GM18867 (cell line): ENCODE measurements around the gene ZNF423.

Experiments used
- ATAC-seq: cut with Tn5 transposase; IDR thresholded peaks from one replicate; pipeline ENCODE4 v1.9.1; 2021; ENCODE audit warnings: mild to moderate bottlenecking, moderate library complexity; ENCODE audit not compliant: unreplicated experiment

The ZNF423 gene

GRCh38 chr16:49788986-49789385 is 66.9 kb downstream of the ZNF423 start:
- ATAC-seq = no peak

GRCh38 chr16:49788572-49788971 is 67.3 kb downstream of the ZNF423 start:
- ATAC-seq = no peak

GRCh38 chr16:49786926-49787557 is 68.9 kb downstream of the ZNF423 start:
- ATAC-seq = no peak

- no peak for ATAC-seq
Observed at GRCh38 chr16:49785970-49786369, 69.9 kb downstream of the ZNF423 start.

- no peak for ATAC-seq
Observed at GRCh38 chr16:49782405-49782804, 73.5 kb downstream of the ZNF423 start.

GRCh38 chr16:49781401-49781800 is 74.5 kb downstream of the ZNF423 start:
- ATAC-seq = no peak

- ATAC-seq = no peak
Observed at GRCh38 chr16:49780433-49780832, 75.5 kb downstream of the ZNF423 start.

GRCh38 chr16:49779979-49780378 is 75.9 kb downstream of the ZNF423 start:
- ATAC-seq = no peak

GRCh38 chr16:49778202-49778930 is 77.5 kb downstream of the ZNF423 start:
- ATAC-seq = no peak

- ATAC-seq = no peak
Observed at GRCh38 chr16:49776734-49777133, 79.2 kb downstream of the ZNF423 start.

GRCh38 chr16:49776085-49776595 is 79.8 kb downstream of the ZNF423 start:
- ATAC-seq = no peak

GRCh38 chr16:49775581-49775980 is 80.3 kb downstream of the ZNF423 start:
- no peak for ATAC-seq

- ATAC-seq = no peak
Observed at GRCh38 chr16:49775018-49775417, 80.9 kb downstream of the ZNF423 start.

GRCh38 chr16:49773534-49774475 is 82.1 kb downstream of the ZNF423 start:
- ATAC-seq = no peak

- no peak for ATAC-seq
Observed at GRCh38 chr16:49767998-49768397, 87.9 kb downstream of the ZNF423 start.

GRCh38 chr16:49767414-49767813 is 88.5 kb downstream of the ZNF423 start:
- no peak for ATAC-seq

GRCh38 chr16:49766225-49766624 is 89.7 kb downstream of the ZNF423 start:
- no peak for ATAC-seq

- ATAC-seq = no peak
Observed at GRCh38 chr16:49763826-49764225, 92.1 kb downstream of the ZNF423 start.

- no peak for ATAC-seq
Observed at GRCh38 chr16:49760815-49761214, 95.1 kb downstream of the ZNF423 start.

GRCh38 chr16:49757559-49758069 is 98.3 kb downstream of the ZNF423 start:
- ATAC-seq = no peak
